Sigmoid colon (tissue), 7 donors: ENCODE data around the gene NLRC5. TPM values are rescaled to one million over a fixed set of nuclear protein-coding genes. Genes with fewer than 3 reads are reported as not detected.

Experiments
- DNase-seq: peaks from one replicate; pipeline ENCODE4 v3.0.0-alpha.2; 2019
- H3K27ac ChIP-seq, 4 donors: fragments of 200-600 bp; sonication (generic); one replicate each; pipeline ENCODE4 v1.5.1; 2016 to 2019; ENCODE audit warnings: mild to moderate bottlenecking in 1 of 4
- H3K27me3 ChIP-seq, 3 donors: fragments of 200-600 bp; sonication (generic); one replicate each; pipeline ENCODE4 v1.5.1; 2019; ENCODE audit warnings: mild to moderate bottlenecking in 1 of 3
- H3K36me3 ChIP-seq, 4 donors: fragments of 200-600 bp; sonication (generic); one replicate each; pipeline ENCODE4 v1.5.1; 2016 to 2019
- H3K4me1 ChIP-seq, 4 donors: fragments of 200-600 bp; sonication (generic); one replicate each; pipeline ENCODE4 v1.5.1; 2017 to 2019
- H3K4me3 ChIP-seq, 4 donors: fragments of 200-600 bp; sonication (generic); one replicate each; pipeline ENCODE4 v1.5.1; 2017 to 2019; ENCODE audit warnings: mild to moderate bottlenecking in 2 of 4, moderate library complexity in 1 of 4
- H3K9me3 ChIP-seq, 4 donors: fragments of 200-600 bp in 3 of 4; sonication (generic) in 3 of 4; one replicate each; pipeline versions ENCODE4 v1.5.1 to v1.6.1; 2013 to 2019
- EP300 ChIP-seq, 4 donors: sonication (generic); formaldehyde crosslinking; IDR thresholded peaks; one replicate each; pipeline ENCODE4 v1.6.1; 2017; ENCODE audit warnings: antibody characterized with exemption in 4 of 4
- POLR2A ChIP-seq, 2 donors: fragments of 450-650 bp; IDR thresholded peaks; one replicate each; pipeline ENCODE4 v1.6.1; 2016; ENCODE audit warnings: antibody characterized with exemption in 2 of 2, mild to moderate bottlenecking in 2 of 2, moderate library complexity in 2 of 2
- POLR2AphosphoS5 ChIP-seq, 4 donors: sonication (generic); formaldehyde crosslinking; IDR thresholded peaks; one replicate each; pipeline ENCODE4 v1.6.1; 2017; ENCODE audit warnings: antibody characterized with exemption in 4 of 4
- WGBS, 2 donors: extraction: QIAGEN DNeasy Blood & Tissue Kit; methylation state at CpG; one replicate each; pipeline ENCODE4 v1.1.7; 2013; 5-methylcytosine and 5-hydroxymethylcytosine counted together
- intact Hi-C: fragments of 100-400 bp; cut with DNase I; formaldehyde crosslinking; loops from one replicate; pipeline ENCODE4 v1.15.1; 2023
- polyA plus RNA-seq, 3 donors: library from polyadenylated mRNA; stranded (reverse); fragments of 200-250 nt; gene quantifications; one replicate each; pipeline ENCODE4 v1.2.3, GENCODE V29; 2013
- total RNA-seq, 4 donors: library from RNA; depleted of rRNA; stranded (reverse); fragments of >200 nt; gene quantifications; one replicate each; pipeline ENCODE4 v1.1.0, GENCODE V29; 2016
- TF ChIP-seq, protein P1 (sequence below), 4 experiments: fragments of 450-650 bp in 3 of 4; fragments of 200-600 bp in 1 of 4; IDR thresholded peaks; one replicate each; pipeline ENCODE4 v1.5.1; 2016 to 2019; ENCODE audit warnings: antibody characterized with exemption in 4 of 4, mild to moderate bottlenecking in 3 of 4, moderate library complexity in 2 of 4
- donor health status: healthy with polysubstance abuse.
- donor health status: Bipolar disorder and iron deficiency.
- donor health status: healthy.

NLRC5 gene, protein sequence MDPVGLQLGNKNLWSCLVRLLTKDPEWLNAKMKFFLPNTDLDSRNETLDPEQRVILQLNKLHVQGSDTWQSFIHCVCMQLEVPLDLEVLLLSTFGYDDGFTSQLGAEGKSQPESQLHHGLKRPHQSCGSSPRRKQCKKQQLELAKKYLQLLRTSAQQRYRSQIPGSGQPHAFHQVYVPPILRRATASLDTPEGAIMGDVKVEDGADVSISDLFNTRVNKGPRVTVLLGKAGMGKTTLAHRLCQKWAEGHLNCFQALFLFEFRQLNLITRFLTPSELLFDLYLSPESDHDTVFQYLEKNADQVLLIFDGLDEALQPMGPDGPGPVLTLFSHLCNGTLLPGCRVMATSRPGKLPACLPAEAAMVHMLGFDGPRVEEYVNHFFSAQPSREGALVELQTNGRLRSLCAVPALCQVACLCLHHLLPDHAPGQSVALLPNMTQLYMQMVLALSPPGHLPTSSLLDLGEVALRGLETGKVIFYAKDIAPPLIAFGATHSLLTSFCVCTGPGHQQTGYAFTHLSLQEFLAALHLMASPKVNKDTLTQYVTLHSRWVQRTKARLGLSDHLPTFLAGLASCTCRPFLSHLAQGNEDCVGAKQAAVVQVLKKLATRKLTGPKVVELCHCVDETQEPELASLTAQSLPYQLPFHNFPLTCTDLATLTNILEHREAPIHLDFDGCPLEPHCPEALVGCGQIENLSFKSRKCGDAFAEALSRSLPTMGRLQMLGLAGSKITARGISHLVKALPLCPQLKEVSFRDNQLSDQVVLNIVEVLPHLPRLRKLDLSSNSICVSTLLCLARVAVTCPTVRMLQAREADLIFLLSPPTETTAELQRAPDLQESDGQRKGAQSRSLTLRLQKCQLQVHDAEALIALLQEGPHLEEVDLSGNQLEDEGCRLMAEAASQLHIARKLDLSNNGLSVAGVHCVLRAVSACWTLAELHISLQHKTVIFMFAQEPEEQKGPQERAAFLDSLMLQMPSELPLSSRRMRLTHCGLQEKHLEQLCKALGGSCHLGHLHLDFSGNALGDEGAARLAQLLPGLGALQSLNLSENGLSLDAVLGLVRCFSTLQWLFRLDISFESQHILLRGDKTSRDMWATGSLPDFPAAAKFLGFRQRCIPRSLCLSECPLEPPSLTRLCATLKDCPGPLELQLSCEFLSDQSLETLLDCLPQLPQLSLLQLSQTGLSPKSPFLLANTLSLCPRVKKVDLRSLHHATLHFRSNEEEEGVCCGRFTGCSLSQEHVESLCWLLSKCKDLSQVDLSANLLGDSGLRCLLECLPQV (N-terminal part only)
- total RNA-seq (10 to 100 TPM in 3 of 4 donors, 1 to 10 TPM in 1; 9.5 to 37.7 (median 16.0) TPM), polyA plus RNA-seq (100 to 1,000 TPM in 1 of 3 donors, 10 to 100 TPM in 2; 13.8 to 119 (median 24.0) TPM)

DNA sequence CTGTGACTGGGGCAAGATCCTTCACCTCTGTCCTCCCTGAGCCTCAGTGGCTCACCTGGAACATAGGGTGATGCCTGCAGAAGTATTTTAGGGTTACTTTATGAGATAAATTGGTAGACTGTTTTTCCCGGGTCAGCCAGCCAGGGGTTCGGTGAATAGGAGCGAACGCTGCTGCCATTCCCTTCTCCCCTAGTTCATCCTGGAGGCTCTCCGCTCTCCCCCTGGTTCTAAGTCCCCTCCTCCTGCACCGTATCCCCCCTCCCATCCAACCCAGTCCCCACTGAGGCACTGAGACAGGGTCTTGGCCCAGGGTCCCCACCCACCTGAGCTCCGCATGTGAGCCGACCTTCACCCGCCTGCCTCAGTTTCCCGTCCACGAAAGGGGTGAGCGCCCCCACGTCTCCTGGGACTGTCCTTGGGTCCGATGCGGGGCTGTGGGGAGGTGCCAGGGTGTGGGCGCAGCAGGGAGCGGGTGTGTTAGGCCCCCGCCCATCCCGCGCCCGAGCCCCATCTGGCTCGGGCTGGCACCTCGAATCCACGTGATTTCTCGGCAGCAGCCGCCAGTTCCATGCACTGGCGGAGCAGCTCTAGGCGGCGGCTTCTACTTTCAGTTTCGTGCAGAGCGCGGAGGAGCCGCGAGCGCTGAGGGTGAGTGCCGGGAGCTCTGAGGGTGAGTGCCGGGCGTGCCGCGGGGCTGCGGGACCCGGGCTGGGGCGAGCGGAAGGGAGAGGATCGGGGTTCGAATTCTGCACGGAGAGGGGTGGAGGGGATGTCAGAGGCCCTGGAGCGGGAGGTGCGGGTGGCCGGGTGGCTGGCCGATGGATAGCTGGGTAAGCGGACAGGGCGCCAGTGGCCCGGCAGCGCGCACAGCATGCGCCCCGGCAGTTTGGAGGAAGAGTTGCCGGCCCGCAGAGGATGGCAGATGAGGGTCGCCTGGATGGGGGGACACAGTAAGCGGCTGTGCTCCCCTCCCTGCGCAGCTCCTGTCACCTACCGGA is at the start of gene NLRC5:
TSS of gene NLRC5 (plus strand) at position 610 of the 998 bp plus-strand sequence. CDS start 31,156 bp downstream, outside the sequence.
- peaks cover 0 to 60% (median 44%) of the 10 kb centered on the region in 4 donors for H3K4me1 ChIP-seq
- H3K9me3 ChIP-seq: no peaks in the 10 kb centered on the region
- H3K36me3 ChIP-seq: no peaks in the 10 kb centered on the region
- intact Hi-C loops: loop anchor here (1.0 kb wide), 1 partner anchor 57 kb away; the partner anchor contains the start of gene HERPUD1
- peak within 1 kb of the TSS; percentile 69 to 88 (median 80) for H3K4me3 ChIP-seq
- peak; percentile 91 for DNase-seq
- peak; percentile 64 to 93 for TF ChIP-seq POLR2A (IDR thresholded peaks at IDR 0.05)
- peak; percentile 77 to 92 (median 91) for TF ChIP-seq POLR2AphosphoS5 (IDR thresholded peaks at IDR 0.05)
- TF ChIP-seq, protein P1, sequence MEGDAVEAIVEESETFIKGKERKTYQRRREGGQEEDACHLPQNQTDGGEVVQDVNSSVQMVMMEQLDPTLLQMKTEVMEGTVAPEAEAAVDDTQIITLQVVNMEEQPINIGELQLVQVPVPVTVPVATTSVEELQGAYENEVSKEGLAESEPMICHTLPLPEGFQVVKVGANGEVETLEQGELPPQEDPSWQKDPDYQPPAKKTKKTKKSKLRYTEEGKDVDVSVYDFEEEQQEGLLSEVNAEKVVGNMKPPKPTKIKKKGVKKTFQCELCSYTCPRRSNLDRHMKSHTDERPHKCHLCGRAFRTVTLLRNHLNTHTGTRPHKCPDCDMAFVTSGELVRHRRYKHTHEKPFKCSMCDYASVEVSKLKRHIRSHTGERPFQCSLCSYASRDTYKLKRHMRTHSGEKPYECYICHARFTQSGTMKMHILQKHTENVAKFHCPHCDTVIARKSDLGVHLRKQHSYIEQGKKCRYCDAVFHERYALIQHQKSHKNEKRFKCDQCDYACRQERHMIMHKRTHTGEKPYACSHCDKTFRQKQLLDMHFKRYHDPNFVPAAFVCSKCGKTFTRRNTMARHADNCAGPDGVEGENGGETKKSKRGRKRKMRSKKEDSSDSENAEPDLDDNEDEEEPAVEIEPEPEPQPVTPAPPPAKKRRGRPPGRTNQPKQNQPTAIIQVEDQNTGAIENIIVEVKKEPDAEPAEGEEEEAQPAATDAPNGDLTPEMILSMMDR (IDR thresholded peaks at IDR 0.05): no peak
- TF ChIP-seq EP300 (IDR thresholded peaks at IDR 0.05): peak in 2 of 4 donors; percentile 9 to 31
- H3K27ac ChIP-seq: peak within 1 kb of the TSS; percentile 79 to 90 (median 87)
- no peaks in the 10 kb centered on the region for H3K27me3 ChIP-seq
- WGBS, 2 donors: 4 to 5% methylated on average over 64 of the region's 64 CpGs

DNA sequence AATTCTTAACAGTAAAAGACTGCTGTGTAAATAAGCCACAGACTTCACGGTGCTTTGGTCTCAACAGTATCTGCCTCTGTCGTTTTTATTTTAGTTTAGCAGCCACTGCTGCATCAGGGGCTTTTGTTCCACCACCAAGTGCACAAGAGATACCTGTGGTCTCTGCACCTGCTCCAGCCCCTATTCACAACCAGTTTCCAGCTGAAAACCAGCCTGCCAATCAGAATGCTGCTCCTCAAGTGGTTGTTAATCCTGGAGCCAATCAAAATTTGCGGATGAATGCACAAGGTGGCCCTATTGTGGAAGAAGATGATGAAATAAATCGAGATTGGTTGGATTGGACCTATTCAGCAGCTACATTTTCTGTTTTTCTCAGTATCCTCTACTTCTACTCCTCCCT is 49.6 kb upstream of the NLRC5 start:
- H3K4me3 ChIP-seq: no peak overlapping the region
- H3K27ac ChIP-seq: no peak overlapping the region
- H3K27me3 ChIP-seq: no peaks in the 10 kb centered on the region
- TF ChIP-seq, protein P1 (IDR thresholded peaks at IDR 0.05): no peak
- TF ChIP-seq POLR2AphosphoS5 (IDR thresholded peaks at IDR 0.05): no peak
- no peak for TF ChIP-seq POLR2A (IDR thresholded peaks at IDR 0.05)
- TF ChIP-seq EP300 (IDR thresholded peaks at IDR 0.05): no peak
- H3K9me3 ChIP-seq: no peaks in the 10 kb centered on the region
- peaks cover 80 to 100% (median 86%) of the 10 kb centered on the region in 4 donors for H3K36me3 ChIP-seq
- peak; percentile 26 for DNase-seq
- 68 to 73% methylated on average over 4 of the region's 4 CpGs for WGBS, 2 donors
- intact Hi-C loops: loop anchor here (10.0 kb wide), 2 partner anchors 335 to 1185 kb away; partner anchors contain the start of genes CFAP20 and MT2A
- peaks cover 0 to 24% (median 17%) of the 10 kb centered on the region in 4 donors for H3K4me1 ChIP-seq

DNA sequence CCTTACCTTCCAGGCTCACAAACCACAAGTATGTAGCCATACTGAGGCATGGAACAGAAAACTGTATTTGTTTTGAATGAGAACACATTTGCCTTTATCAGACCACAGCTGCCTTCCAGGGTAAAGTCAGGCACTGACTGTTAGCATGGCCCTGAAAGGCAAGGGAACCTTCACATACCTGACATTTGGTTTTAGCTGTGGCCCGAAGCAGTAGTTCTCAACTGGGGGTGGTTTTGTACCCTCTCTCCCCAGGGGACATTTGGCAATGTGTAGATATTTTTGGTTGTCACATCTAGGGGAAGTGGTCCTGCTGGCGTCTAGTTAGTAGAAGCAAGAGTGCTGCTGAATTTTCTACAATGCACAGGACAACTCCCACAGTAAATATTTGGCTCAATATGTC is 48.3 kb upstream of the NLRC5 start:
- DNase-seq: no peak
- Histone ChIP-seq H3K4me3 (no peak overlapping the region), H3K4me1 (peaks cover 0 to 11% (median 5%) of the 10 kb centered on the region in 4 donors), H3K36me3 (peaks cover 83 to 100% (median 91%) of the 10 kb centered on the region in 4 donors), H3K9me3 (no peaks in the 10 kb centered on the region), H3K27ac (no peak overlapping the region), H3K27me3 (no peaks in the 10 kb centered on the region)
- 60 to 87% methylated on average over 2 of the region's 2 CpGs for WGBS, 2 donors
- intact Hi-C loops: no loop called here
- TF ChIP-seq, protein P1 (IDR thresholded peaks at IDR 0.05): no peak
- TF ChIP-seq EP300 (IDR thresholded peaks at IDR 0.05) (no peak), POLR2A (IDR thresholded peaks at IDR 0.05) (no peak), POLR2AphosphoS5 (IDR thresholded peaks at IDR 0.05) (no peak)
